ENCODE data around the gene ENPP6.

ENPP6 gene

GRCh38 chr4:184232975-184233374 lies 15.3 kb upstream of the ENPP6 start:
- Histone ChIP-seq H3K79me2 (ENCODE audit: insufficient read depth, low read length) (no peaks in the 10 kb centered on the region), H3F3A (ENCODE audit: insufficient read depth) (no peaks in the 10 kb centered on the region), H3K27me3 (ENCODE audit: low read length) (no peaks in the 10 kb centered on the region), H3K27ac (ENCODE audit: low read depth, low read length) (no peak overlapping the region), H4K20me1 (ENCODE audit: low read depth, low read length) (no peaks in the 10 kb centered on the region), H3K9me2 (replicated peaks; ENCODE audit: insufficient read depth, low read length) (no peaks in the 10 kb centered on the region), H3K4me3 (ENCODE audit: insufficient read depth, low read length, poor library complexity, severe bottlenecking) (no peak overlapping the region), H3K36me3 (ENCODE audit: low read length) (no peaks in the 10 kb centered on the region), H3K9me3 (ENCODE audit: insufficient read depth, low read length) (no peaks in the 10 kb centered on the region), H2AFZ (ENCODE audit: low read depth, low read length, severe bottlenecking) (no peak overlapping the region), H3K9ac (ENCODE audit: low read length) (no peak overlapping the region), H3K4me2 (ENCODE audit: low read depth, low read length, poor library complexity, severe bottlenecking) (no peak overlapping the region)
- TF ChIP-seq CTCF (IDR thresholded peaks at IDR 0.05; ENCODE audit: insufficient read depth, low read length, poor library complexity, severe bottlenecking) (no peak), EZH2phosphoT487 (conservative IDR thresholded peaks at IDR 0.05; ENCODE audit: low read length) (no peak)

GRCh38 chr4:184232202-184232601 lies 14.5 kb upstream of the ENPP6 start:
- H3K36me3 ChIP-seq (ENCODE audit: low read length): no peaks in the 10 kb centered on the region
- no peak overlapping the region for H2AFZ ChIP-seq (ENCODE audit: low read depth, low read length, severe bottlenecking)
- no peaks in the 10 kb centered on the region for H3K79me2 ChIP-seq (ENCODE audit: insufficient read depth, low read length)
- H4K20me1 ChIP-seq (ENCODE audit: low read depth, low read length): no peaks in the 10 kb centered on the region
- H3K27me3 ChIP-seq (ENCODE audit: low read length): no peaks in the 10 kb centered on the region
- H3K4me2 ChIP-seq (ENCODE audit: low read depth, low read length, poor library complexity, severe bottlenecking): no peak overlapping the region
- H3K27ac ChIP-seq (ENCODE audit: low read depth, low read length): no peak overlapping the region
- H3K9ac ChIP-seq (ENCODE audit: low read length): no peak overlapping the region
- no peaks in the 10 kb centered on the region for H3K9me3 ChIP-seq (ENCODE audit: insufficient read depth, low read length)
- TF ChIP-seq EZH2phosphoT487 (conservative IDR thresholded peaks at IDR 0.05; ENCODE audit: low read length): no peak
- H3K9me2 ChIP-seq (replicated peaks; ENCODE audit: insufficient read depth, low read length): no peaks in the 10 kb centered on the region
- H3F3A ChIP-seq (ENCODE audit: insufficient read depth): no peaks in the 10 kb centered on the region
- no peak overlapping the region for H3K4me3 ChIP-seq (ENCODE audit: insufficient read depth, low read length, poor library complexity, severe bottlenecking)

GRCh38 chr4:184231573-184231972 lies 13.9 kb upstream of the ENPP6 start:
- Histone ChIP-seq H3K36me3 (ENCODE audit: low read length) (no peaks in the 10 kb centered on the region), H3K27me3 (ENCODE audit: low read length) (no peaks in the 10 kb centered on the region), H3K9me2 (replicated peaks; ENCODE audit: insufficient read depth, low read length) (no peaks in the 10 kb centered on the region), H3K4me3 (ENCODE audit: insufficient read depth, low read length, poor library complexity, severe bottlenecking) (no peak overlapping the region), H2AFZ (ENCODE audit: low read depth, low read length, severe bottlenecking) (no peak overlapping the region), H3F3A (ENCODE audit: insufficient read depth) (no peaks in the 10 kb centered on the region), H3K4me2 (ENCODE audit: low read depth, low read length, poor library complexity, severe bottlenecking) (no peak overlapping the region), H3K9me3 (ENCODE audit: insufficient read depth, low read length) (no peaks in the 10 kb centered on the region), H3K9ac (ENCODE audit: low read length) (no peak overlapping the region), H3K27ac (ENCODE audit: low read depth, low read length) (no peak overlapping the region), H4K20me1 (ENCODE audit: low read depth, low read length) (no peaks in the 10 kb centered on the region), H3K79me2 (ENCODE audit: insufficient read depth, low read length) (no peaks in the 10 kb centered on the region)
- TF ChIP-seq CTCF (IDR thresholded peaks at IDR 0.05; ENCODE audit: insufficient read depth, low read length, poor library complexity, severe bottlenecking): no peak
- TF ChIP-seq EZH2phosphoT487 (conservative IDR thresholded peaks at IDR 0.05; ENCODE audit: low read length): no peak

GRCh38 chr4:184228056-184228705 lies 10.5 kb upstream of the ENPP6 start:
- H3K9me2 ChIP-seq (replicated peaks; ENCODE audit: insufficient read depth, low read length): no peaks in the 10 kb centered on the region
- no peak overlapping the region for H3K4me2 ChIP-seq (ENCODE audit: low read depth, low read length, poor library complexity, severe bottlenecking)
- H3K36me3 ChIP-seq (ENCODE audit: low read length): no peaks in the 10 kb centered on the region
- no peaks in the 10 kb centered on the region for H3K9me3 ChIP-seq (ENCODE audit: insufficient read depth, low read length)
- H2AFZ ChIP-seq (ENCODE audit: low read depth, low read length, severe bottlenecking): no peak overlapping the region
- H3K4me3 ChIP-seq (ENCODE audit: insufficient read depth, low read length, poor library complexity, severe bottlenecking): no peak overlapping the region
- no peaks in the 10 kb centered on the region for H3F3A ChIP-seq (ENCODE audit: insufficient read depth)
- H3K79me2 ChIP-seq (ENCODE audit: insufficient read depth, low read length): no peaks in the 10 kb centered on the region
- no peak overlapping the region for H3K27ac ChIP-seq (ENCODE audit: low read depth, low read length)
- H3K27me3 ChIP-seq (ENCODE audit: low read length): no peaks in the 10 kb centered on the region
- TF ChIP-seq EZH2phosphoT487 (conservative IDR thresholded peaks at IDR 0.05; ENCODE audit: low read length) (no peak), CTCF (IDR thresholded peaks at IDR 0.05; ENCODE audit: insufficient read depth, low read length, poor library complexity, severe bottlenecking) (no peak)
- no peaks in the 10 kb centered on the region for H4K20me1 ChIP-seq (ENCODE audit: low read depth, low read length)
- H3K9ac ChIP-seq (ENCODE audit: low read length): no peak overlapping the region
